SU-DHL-6 (cell line): ENCODE results near the gene CWC25.
A peak's percentile ranks its signal among the peaks of the same experiment; 100 is the strongest.

Experiments used
- H2AFZ ChIP-seq: fragments of 200-600 bp; sonication (generic); 2 replicates; pipeline ENCODE4 v1.6.1; 2014; ENCODE audit warnings: low read depth, mild to moderate bottlenecking, moderate library complexity, mixed read lengths, antibody characterized with exemption, low read length; ENCODE audit not compliant: severe bottlenecking
- H3F3A ChIP-seq: fragments of 200-600 bp; shearing (Covaris generic); 2 replicates; pipeline ENCODE4 v1.6.0; 2016; ENCODE audit warnings: antibody characterized with exemption, mild to moderate bottlenecking; ENCODE audit not compliant: insufficient read depth
- H3K27ac ChIP-seq: fragments of 200-600 bp; sonication (generic); 2 replicates; pipeline ENCODE4 v1.5.1; 2016; ENCODE audit warnings: low read depth, mild to moderate bottlenecking, low read length, moderate library complexity, mixed read lengths
- H3K27me3 ChIP-seq: fragments of 200-600 bp; sonication (generic), shearing (Covaris generic); 2 replicates; pipeline ENCODE4 v1.6.0; 2014; ENCODE audit warnings: mild to moderate bottlenecking, low read length
- H3K36me3 ChIP-seq: fragments of 200-600 bp; sonication (generic); 2 replicates; pipeline ENCODE4 v1.6.1; 2014; ENCODE audit warnings: mild to moderate bottlenecking, low read length, mixed read lengths
- H3K4me2 ChIP-seq: fragments of 300-600, 200-600 bp; shearing (Covaris generic), sonication (generic); 2 replicates; pipeline ENCODE4 v1.6.0; 2014; ENCODE audit warnings: low read length, low read depth, mild to moderate bottlenecking; ENCODE audit not compliant: poor library complexity, severe bottlenecking
- H3K4me3 ChIP-seq: fragments of 200-600 bp; sonication (generic); 2 replicates; pipeline ENCODE4 v1.5.1; 2014; ENCODE audit warnings: antibody characterized with exemption, low read length, mild to moderate bottlenecking, mixed read lengths; ENCODE audit not compliant: insufficient read depth, poor library complexity, severe bottlenecking
- H3K79me2 ChIP-seq: fragments of 200-600 bp; sonication (generic); 2 replicates; pipeline ENCODE4 v1.6.1; 2014; ENCODE audit warnings: mild to moderate bottlenecking, low read length, moderate library complexity; ENCODE audit not compliant: insufficient read depth
- H3K9ac ChIP-seq: fragments of 200-600 bp; sonication (generic); 2 replicates; pipeline ENCODE4 v1.7.0; 2014; ENCODE audit warnings: mild to moderate bottlenecking, low read length
- H3K9me2 ChIP-seq: fragments of 200-600 bp; sonication (generic); replicated peaks from 2 replicates; pipeline ENCODE4 v1.6.1; 2014; ENCODE audit warnings: low read length; ENCODE audit not compliant: insufficient read depth
- H3K9me3 ChIP-seq: fragments of 200-600 bp; sonication (generic); 2 replicates; pipeline ENCODE4 v1.6.1; 2014; ENCODE audit warnings: low read length, mixed read lengths; ENCODE audit not compliant: insufficient read depth
- H4K20me1 ChIP-seq: fragments of 200-600 bp; sonication (generic); 2 replicates; pipeline ENCODE4 v1.6.1; 2014; ENCODE audit warnings: low read depth, mild to moderate bottlenecking, antibody characterized with exemption, low read length, moderate library complexity, mixed read lengths
- CTCF ChIP-seq: fragments of 200-600 bp; sonication (generic); IDR thresholded peaks from one replicate; pipeline ENCODE4 v1.5.1; 2017; ENCODE audit warnings: antibody characterized with exemption, mild to moderate bottlenecking, low read length, moderate library complexity; ENCODE audit not compliant: insufficient read depth, poor library complexity, severe bottlenecking
- EZH2phosphoT487 ChIP-seq: fragments of 200-600 bp; sonication (generic), shearing (Covaris generic); conservative IDR thresholded peaks from 2 replicates; pipeline ENCODE4 v1.6.1; 2018; ENCODE audit warnings: mild to moderate bottlenecking, antibody characterized with exemption, low read length, moderate library complexity, mixed read lengths

Gene CWC25

GRCh38 chr17:38762231-38762630 lies 62.9 kb downstream of the CWC25 start:
- Histone ChIP-seq H3F3A (no peaks in the 10 kb centered on the region), H2AFZ (no peak overlapping the region), H3K4me3 (no peak overlapping the region), H3K9me3 (no peaks in the 10 kb centered on the region), H3K27ac (no peak overlapping the region), H3K9ac (no peak overlapping the region), H4K20me1 (no peaks in the 10 kb centered on the region), H3K79me2 (no peaks in the 10 kb centered on the region), H3K36me3 (peaks cover 13% of the 10 kb centered on the region), H3K27me3 (no peaks in the 10 kb centered on the region), H3K9me2 (no peaks in the 10 kb centered on the region), H3K4me2 (no peak overlapping the region)
- no peak for TF ChIP-seq CTCF
- TF ChIP-seq EZH2phosphoT487, result no peak

GRCh38 chr17:38761612-38762011 lies 63.5 kb downstream of the CWC25 start:
- no peak overlapping the region for H3K4me3 ChIP-seq
- H3K27me3 ChIP-seq, result no peaks in the 10 kb centered on the region
- no peaks in the 10 kb centered on the region for H3F3A ChIP-seq
- no peak overlapping the region for H2AFZ ChIP-seq
- no peaks in the 10 kb centered on the region for H3K9me3 ChIP-seq
- H3K79me2 ChIP-seq, result no peaks in the 10 kb centered on the region
- H3K4me2 ChIP-seq, result no peak overlapping the region
- H3K27ac ChIP-seq, result no peak overlapping the region
- H3K9ac ChIP-seq, result no peak overlapping the region
- H3K9me2 ChIP-seq, result no peaks in the 10 kb centered on the region
- no peaks in the 10 kb centered on the region for H4K20me1 ChIP-seq
- H3K36me3 ChIP-seq, result peaks cover 15% of the 10 kb centered on the region
- TF ChIP-seq EZH2phosphoT487, result no peak
- peak; percentile 24 for TF ChIP-seq CTCF

- H3K36me3 ChIP-seq, result peaks cover 12% of the 10 kb centered on the region
- H3K27me3 ChIP-seq, result no peaks in the 10 kb centered on the region
- H3K79me2 ChIP-seq, result peaks cover 28% of the 10 kb centered on the region
- H3K4me2 ChIP-seq, result peak overlapping the region; percentile 65
- peak overlapping the region; percentile 75 for H3K4me3 ChIP-seq
- TF ChIP-seq CTCF (no peak), EZH2phosphoT487 (no peak)
- H3F3A ChIP-seq, result 0 out of 2 replicates have a peak, but pooled peaks cover 9% of the 10 kb centered on the region
- H3K27ac ChIP-seq, result peak overlapping the region; percentile 47; the same call in 1 of the 2 replicates
- H3K9ac ChIP-seq, result peak overlapping the region; percentile 92
- H3K9me2 ChIP-seq, result no peaks in the 10 kb centered on the region
- H4K20me1 ChIP-seq, result no peaks in the 10 kb centered on the region
- H3K9me3 ChIP-seq, result no peaks in the 10 kb centered on the region
- H2AFZ ChIP-seq, result peak overlapping the region; percentile 59
Observed at GRCh38 chr17:38753071-38753506, 72.0 kb downstream of the CWC25 start.
